ENCODE results near the gene APP.

The APP gene

DNA sequence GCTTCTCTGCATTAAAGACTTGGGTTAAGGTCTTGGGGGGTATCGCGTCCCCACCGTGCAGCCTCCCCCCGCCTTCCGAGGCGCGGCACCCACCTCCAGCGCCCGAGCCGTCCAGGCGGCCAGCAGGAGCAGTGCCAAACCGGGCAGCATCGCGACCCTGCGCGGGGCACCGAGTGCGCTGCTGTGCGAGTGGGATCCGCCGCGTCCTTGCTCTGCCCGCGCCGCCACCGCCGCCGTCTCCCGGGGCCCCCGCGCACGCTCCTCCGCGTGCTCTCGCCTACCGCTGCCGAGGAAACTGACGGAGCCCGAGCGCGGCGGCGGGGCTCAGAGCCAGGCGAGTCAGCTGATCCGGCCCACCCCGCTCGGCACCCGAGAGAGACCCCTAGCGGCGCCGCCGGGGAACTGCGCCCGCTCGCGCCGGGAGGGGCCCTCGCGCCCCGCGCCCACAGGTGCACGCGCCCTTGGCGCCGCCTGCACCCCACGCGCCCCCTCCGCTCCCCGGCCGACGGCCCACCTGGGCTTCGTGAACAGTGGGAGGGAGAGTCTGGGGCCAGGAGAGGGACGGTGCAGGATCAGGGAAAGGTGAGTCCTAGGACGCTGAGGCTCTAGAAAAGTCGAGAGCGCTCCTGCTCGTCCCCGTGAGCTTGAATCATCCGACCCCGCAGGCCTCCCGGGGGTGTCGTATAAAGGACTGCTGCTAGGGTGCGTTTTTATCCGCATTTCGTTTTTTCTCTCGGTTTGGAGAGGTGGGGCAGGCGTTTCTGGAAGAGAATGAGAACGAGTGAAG lies at the start of gene APP:
TSS of gene APP (minus strand) at position 300 of the 787 bp plus-strand sequence. CDS start at position 150, 150 bp downstream.
- peak; percentile 75 to 89 (median 78) for DNase-seq (ENCODE audit: low read depth in 4 of 4, low spot score in 1 of 4)

DNA sequence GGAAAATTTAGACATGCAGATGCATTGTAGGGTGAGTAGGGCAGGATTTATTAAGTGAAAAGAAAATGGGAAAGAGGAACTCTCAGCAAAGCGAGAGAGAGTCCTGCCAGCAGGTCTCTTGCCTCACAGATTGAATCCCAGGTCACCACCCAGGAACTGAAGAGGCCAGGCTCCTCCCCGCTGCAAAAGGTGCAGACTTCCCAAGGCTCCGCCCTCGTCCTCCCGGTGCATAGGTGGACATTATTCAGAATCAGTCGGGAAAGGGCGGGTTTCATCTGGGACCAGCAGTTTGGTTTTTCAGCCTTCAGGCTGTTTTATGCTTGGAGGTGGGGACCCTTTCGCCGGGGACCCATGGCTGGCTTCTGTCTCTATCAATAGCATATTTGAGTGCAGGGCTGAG lies 41.6 kb upstream of the APP start:
- DNase-seq (ENCODE audit: low read depth in 4 of 4, low spot score in 1 of 4) = no peak

DNA sequence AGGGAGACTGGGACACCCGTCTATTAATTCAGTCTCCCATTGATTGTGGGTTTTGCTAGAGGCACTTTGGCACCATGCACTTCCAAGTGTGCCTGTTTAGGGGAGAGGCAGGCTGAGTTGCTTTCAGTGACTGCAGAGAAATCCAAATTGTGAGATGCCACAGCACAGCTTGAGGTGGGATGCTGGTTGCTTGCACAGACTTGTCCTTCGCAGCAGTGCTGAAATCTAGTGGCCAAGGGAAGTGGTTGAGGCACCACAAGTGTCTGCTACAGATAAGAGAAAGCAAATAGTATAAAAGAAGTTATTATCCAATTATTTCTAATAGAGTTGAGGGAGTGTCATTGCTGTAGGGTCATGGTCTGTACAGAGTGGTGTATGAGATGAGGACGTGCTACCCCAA lies 40.0 kb upstream of the APP start:
- DNase-seq (ENCODE audit: low read depth in 4 of 4, low spot score in 1 of 4) = no peak

DNA sequence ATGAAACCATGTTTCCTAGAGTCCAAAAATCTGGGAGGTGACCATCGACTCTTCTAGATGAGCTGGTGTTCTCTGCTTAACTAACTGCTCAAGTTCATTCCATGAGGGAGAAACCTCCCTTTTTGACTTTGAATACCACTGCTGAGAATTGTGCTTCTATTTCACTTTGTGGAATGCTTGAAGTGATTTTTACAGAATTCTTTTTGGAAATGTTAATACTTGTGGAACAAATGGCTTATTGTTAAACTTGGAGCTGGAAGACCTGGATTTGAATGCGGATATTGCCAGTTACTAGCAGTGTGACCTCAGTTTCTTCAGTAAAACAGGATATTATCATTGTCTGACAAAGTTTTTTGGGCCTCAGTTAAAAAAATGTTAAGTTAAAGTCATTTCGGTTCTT lies 36.5 kb upstream of the APP start:
- no peak for DNase-seq (ENCODE audit: low read depth in 4 of 4, low spot score in 1 of 4)

DNA sequence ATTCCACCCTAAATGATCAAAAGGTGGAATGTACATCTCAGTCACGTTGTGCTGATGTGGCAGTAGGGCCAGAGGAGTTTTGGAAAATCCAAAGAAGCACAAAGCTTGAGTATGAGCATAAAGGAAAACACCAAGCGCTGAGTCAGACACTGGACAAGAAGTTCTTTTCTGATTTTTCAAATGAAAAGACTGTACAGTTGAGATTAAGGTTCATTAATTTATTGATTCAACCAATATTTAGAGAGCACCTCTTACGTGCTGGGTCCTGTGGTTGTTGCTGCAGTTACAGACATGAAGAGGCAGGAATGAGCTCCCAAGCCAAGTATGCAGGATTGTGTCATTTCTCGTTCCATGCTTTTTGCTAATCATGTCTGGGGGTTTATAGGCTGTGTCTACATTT lies 28.9 kb upstream of the APP start:
- DNase-seq (ENCODE audit: low read depth in 4 of 4, low spot score in 1 of 4) = no peak

DNA sequence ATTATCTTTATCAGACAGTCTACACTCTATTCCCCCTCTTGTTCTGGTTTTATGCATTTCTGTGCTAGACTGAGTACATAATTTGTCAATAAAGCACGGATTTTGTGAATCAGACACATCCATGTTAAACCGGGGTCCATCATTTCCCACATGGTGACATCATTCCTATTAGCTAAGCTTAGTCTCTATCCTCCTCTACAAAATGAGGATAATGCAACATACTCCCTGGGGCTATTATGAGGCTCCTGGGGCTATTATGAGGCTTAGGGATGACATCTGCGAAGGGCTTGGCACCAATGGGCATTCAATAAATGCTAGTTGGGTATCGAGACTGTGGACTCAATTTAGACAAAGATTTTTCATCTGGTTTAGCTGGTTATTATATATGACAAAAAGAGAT lies 25.1 kb upstream of the APP start:
- no peak for DNase-seq (ENCODE audit: low read depth in 4 of 4, low spot score in 1 of 4)

DNA sequence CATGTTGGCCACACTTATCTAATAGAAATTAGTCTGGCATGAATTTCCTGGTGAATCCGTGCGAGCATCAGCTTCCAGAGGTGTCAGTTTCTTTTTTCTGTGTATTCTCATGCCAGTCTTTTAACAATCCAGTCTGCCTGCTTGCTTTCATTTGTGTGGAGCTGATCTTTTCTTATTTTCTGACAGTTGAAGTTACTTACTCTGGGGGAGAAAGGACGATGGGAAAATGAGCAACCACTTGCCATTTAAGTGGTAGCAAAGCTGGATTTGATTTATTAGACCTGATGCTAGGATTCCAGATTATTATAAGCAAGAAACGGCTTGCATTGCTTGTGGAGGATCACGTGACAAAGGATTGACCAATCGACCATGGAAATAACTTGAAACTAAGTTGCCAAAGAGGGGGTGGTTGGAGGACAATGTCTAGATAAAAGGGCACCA lies 24.3 kb upstream of the APP start:
- DNase-seq (ENCODE audit: low read depth in 4 of 4, low spot score in 1 of 4) = no peak

DNA sequence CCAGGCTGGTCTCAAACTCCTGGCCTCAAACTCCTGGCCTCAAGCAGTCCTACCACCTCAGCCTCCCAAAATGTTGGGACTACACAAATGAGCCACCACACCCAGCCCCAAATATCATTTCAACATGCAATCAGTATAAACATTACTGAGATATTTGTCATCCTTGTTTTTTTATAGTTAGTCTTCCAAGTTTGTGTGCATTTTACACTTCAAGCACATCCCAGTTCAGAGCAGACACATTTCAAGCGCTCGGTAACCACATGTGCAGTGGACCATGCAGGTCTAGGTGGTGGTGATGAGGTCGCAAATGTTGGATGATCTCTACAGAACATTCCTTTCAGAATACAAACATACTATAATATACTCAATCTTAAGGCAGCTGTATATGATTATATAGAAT lies 23.8 kb upstream of the APP start:
- DNase-seq (ENCODE audit: low read depth in 4 of 4, low spot score in 1 of 4) = no peak

DNA sequence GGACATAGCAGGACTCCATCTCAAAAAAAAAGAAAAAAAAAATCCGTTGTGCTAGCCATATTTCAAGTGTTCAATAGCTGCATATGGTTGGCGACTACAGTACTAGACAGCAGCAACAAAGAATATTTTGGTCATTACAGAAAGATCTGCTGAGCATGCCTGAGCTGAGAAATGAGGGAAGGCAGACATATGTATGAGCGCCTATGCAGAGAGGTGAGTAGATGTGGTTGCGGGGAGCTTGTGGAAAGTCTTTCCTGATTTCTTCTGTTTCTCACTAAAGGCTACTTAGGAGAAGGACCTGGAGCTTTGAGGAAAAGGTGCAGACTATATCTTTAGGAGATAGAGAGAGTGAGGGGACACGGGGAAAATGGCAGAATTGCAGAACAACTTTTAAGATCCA lies 21.0 kb upstream of the APP start:
- DNase-seq (ENCODE audit: low read depth in 4 of 4, low spot score in 1 of 4) = no peak

DNA sequence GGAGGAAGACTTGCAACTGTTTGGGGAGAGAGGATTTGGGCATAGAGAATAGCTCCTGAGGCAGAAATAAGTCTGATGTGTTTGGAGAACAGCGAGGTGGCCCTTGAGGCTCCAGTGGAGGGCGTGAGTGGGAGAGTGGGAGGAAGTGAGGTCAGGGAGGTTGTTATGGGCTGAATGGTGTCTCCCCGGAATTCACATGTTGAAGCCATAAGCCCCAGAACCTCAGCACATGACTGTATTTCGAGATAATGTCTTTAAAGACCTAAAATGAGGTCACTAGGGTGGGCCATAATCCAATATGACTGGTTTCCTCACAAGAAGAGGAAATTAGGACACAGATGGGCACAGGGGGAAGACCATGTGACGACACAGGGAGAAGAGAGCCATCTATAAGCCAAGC lies 17.9 kb upstream of the APP start:
- no peak for DNase-seq (ENCODE audit: low read depth in 4 of 4, low spot score in 1 of 4)

DNA sequence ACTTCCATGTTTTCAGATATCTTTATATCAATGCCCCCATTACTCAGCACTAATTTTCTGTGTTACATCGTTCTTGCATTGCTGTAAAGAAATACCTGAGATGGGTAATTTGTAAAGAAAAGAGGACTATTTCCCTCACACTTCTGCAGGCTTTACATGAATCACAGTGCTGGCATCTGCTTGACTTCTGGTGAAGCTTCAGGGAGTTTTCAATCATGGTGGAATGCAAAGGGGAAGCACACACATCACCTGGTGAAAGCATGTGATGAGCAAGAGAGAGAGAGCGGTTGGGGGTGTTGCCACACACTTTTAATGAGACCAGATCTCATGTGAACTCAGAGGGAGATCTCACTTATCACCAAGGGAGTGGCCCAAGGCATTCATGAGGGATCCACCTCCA lies 14.9 kb upstream of the APP start:
- DNase-seq (ENCODE audit: low read depth in 4 of 4, low spot score in 1 of 4) = no peak

DNA sequence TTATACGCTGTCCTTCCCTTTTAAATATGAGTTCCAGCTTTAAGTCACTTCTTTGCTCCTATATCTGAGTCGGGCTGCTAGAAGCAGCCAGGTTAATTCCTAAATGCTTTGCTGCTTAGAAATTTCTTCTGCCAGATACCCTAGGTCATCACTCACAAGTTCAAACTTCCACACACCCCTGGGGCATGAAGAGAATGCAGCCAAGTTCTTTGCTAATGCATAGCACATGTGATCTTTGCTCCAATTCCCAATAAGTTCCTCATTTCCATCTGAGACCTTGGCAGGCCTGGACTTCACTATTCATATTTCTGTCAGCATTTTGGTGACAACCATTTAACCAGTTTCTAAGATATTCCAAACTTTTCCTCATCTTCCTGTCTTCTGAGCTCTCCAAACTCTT lies 14.5 kb upstream of the APP start:
- DNase-seq (ENCODE audit: low read depth in 4 of 4, low spot score in 1 of 4) = no peak

DNA sequence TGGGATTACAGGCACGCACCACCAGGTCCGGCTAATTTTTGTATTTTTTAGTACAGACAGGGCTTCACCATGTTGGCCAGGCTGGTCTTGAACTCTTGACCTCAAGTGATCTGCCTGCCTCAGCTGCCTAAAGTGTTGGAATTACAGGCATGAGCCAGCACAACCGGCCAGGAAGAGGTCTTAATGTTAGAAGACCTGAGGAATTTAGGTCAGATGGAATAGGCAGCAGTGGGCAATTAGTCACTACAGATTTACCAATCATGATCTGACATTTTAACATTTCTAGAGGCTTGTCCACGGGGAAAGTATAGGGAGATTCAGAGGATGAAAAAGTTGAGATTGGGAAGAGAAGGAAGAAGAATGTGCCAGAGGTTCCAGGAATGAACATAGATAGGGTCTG lies 8.9 kb upstream of the APP start:
- DNase-seq (ENCODE audit: low read depth in 4 of 4, low spot score in 1 of 4) = no peak

DNA sequence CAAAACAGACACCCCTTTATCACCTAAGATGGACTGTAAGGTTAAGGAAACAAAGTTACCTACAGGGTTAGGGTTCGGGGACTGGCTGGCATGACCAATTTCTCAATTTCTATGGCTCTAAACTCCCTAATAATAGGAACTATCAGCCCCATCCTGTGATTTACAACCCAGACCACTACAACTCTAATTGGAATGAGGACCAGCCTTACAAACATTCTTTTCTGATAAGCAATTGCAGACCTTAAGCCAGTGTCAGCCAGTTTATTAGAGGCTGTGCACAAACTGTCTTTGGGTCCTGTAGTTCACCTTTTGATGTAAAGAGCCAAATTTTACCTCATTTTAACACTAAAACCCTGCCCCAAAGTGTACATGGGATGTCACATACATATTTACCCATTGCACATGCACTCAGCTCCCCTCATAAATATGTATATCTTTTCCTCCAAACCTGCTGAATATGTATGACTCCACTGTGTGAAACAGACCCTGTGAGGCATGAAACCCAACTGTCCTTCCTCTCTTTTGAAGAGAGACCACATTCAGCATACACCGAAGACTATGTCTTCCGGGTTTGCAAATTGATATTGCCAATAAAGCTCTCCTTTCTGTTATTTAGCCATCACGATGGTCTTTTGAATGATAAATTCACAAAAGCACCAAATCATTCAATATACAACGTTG lies 7.3 kb upstream of the APP start:
- no peak for DNase-seq (ENCODE audit: low read depth in 4 of 4, low spot score in 1 of 4)

DNA sequence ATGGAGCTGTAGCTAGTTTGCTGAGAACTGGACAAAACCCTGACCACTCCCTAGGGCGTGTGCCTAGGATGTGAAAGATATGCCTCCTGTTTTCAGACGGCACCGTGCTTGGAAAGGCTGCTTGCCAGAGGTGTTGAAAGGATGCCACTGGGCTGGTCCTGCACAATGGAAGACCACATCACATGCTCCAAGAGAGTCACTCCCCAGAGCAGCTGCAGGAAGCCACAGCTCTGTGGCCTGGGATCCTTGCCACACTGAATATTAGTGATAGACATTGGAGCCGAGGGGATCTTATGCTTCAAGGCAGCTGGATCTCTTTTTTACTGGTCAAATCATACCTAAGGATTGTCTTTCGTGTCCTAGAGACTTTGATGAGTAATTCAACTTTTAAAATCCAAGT lies 6.6 kb upstream of the APP start:
- no peak for DNase-seq (ENCODE audit: low read depth in 4 of 4, low spot score in 1 of 4)

DNA sequence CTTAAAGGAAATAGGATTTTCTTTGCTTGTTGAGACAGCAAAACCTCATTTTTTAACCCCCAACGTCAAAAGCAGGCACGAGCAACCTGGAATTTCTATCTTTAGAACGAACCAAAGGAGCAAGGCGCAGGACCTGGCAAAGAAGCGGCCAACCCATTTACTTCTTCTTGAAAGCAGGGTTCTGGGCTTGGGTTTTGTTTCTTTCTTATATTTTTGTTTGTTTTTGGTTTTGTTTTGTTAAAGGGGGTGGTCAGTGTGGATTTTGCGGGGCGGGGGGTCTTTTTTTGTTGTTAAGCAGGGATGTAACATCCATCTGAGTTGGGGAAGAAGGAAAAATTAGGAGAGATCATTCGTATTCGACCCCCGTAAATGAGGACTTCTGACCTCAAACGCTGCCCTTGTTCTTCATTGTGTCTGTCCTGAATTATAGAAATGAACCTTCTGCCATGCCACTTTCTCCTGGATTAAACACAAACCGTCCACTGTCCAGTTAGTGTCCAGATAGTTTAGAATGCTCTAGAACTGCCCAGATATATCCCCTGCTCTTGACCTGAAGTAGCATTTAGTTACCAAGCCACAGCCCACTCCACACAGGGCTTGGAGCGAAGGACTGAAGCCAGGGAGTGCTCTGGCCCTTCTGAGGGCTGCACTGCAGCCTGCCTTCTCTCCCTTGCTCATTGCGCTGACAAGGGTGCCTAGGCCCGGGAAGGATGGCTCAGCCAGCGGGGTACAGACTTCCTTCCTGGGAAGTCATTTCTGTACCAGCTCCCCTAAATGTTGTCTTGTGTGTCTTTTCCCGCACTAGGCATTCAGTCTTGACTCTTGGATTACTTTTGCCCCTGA lies 909 bp upstream of the APP start:
- no peak for DNase-seq (ENCODE audit: low read depth in 4 of 4, low spot score in 1 of 4)

DNA sequence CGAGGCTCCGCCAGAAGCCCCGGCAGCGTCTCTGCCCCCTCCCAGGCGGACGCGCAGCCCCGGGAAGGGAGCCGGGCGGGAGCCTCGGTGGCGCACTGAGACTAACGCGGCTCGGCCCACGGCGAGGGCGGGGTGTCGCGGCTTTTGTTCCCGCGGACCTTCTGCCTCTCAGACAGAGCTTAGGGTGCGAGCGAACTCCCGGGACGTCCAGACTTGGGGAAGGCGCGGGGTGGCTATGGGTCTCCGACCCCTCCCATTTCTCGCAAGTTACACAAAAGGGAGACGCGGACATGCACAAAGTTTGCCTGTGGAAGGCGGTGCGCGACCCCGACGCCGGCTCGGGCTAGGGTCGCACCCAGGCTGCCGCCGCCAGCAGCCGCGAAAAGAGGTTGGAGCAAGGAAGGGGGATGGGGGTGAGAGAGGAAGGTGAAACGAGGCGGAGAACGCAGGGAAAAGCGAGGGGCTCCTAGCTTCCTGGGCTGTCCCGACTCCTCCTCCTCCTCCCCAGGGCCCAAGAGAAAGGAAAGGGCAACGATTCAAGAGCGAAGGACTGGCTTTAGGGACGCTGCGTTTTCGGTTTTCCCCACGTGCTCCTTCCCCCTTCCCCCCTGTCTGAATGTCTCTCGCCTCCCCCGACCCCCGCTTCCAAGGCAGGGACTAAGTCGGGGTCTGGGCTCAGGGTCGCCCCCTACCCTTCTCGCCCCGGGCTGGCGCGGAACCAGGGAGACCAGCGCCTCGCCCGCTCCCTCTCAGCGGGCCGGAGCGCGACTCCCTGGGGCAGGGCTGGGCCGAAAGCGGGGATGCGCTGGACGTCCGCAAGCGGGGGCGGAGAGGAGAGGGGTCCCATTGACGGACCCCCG lies 729 bp downstream of the APP start:
- peak; percentile 2 to 37 (median 18) for DNase-seq (ENCODE audit: low read depth in 4 of 4, low spot score in 1 of 4)

DNA sequence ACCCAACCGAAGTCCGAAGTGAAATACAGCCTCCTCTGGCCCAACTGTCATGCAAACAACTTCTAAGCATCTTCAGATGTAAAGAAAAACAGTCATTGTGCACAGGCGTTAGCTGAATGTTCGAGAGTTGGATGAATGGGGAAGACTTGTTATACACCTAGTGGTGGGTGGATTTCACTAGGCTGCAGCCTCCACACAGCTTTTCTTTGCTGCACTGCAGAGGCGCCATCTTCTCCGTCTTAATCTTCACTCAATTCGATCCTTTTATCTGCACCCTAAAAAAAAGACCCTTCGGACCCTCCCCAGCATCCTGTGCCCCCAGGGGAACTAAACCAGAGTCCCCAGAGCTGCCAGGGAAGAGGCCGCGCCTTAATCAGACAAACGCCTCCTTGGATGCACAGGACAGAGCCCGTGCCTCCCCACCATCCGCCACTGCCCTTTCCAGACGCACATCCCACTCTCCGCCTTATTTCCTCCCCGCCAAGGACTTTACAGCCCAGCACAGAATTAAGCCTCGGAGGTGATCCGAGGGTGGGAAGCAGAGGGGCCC lies 1.4 kb downstream of the APP start:
- peak in 3 of 4 experiments; percentile 13 to 23 (median 22) for DNase-seq (ENCODE audit: low read depth in 4 of 4, low spot score in 1 of 4)

DNA sequence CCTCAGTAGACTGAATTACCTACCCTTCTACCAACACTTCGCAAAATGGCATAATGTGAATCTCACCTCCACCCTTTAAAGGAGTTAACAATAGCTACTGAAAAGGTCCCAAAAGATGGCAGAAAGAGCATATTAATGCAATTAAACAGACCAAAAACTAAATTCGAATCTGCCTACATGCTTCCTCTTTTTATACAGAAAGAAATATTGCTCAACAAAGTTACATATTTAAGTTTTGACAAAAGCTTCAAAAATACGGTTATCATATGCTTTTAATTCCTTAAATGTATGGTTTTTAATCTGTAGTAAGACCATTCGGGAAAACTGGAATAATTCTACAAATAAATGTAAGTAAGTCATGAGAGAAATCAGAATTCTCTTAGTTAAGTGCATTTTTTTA lies 2.2 kb downstream of the APP start:
- DNase-seq (ENCODE audit: low read depth in 4 of 4, low spot score in 1 of 4) = no peak

DNA sequence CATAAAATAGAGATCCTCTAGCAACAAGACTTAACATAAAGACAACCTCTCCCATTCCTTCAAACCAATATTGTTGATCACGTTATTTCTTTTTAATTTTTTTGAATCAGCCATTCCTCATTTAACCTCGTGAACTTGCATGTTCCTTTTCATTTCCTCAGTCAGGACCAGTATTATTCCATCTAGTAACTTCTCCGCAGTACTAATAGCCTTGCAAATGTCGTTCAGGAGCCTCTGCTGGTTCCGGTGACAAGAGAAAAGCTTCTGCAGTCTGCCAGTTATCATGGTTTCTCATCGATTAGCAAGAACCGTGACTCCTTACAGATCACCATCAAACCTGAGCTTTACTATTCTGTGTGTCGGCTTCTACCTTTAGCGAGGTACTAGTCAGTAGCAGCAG lies 3.0 kb downstream of the APP start:
- DNase-seq (ENCODE audit: low read depth in 4 of 4, low spot score in 1 of 4) = no peak

DNA sequence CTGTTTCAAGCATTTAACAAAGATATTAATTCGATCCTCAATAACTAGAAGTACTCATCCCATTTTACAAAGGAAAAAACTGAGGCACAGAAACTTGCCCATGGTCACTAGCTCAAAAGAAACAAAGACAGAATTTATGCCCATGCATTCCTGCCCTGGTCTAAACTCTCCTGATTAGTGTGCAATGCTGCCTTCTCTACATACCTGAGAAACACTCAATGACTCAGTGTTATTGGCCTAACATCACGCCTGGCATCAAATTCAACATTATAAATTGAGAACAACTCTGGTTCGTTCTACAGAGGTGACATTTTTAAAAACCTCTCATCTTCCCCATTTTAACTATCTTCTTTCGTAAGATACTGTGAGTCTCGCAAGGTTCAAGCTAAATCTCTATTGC lies 5.2 kb downstream of the APP start:
- no peak for DNase-seq (ENCODE audit: low read depth in 4 of 4, low spot score in 1 of 4)
